ENCODE data around the gene COPS7B.

The COPS7B gene

DNA sequence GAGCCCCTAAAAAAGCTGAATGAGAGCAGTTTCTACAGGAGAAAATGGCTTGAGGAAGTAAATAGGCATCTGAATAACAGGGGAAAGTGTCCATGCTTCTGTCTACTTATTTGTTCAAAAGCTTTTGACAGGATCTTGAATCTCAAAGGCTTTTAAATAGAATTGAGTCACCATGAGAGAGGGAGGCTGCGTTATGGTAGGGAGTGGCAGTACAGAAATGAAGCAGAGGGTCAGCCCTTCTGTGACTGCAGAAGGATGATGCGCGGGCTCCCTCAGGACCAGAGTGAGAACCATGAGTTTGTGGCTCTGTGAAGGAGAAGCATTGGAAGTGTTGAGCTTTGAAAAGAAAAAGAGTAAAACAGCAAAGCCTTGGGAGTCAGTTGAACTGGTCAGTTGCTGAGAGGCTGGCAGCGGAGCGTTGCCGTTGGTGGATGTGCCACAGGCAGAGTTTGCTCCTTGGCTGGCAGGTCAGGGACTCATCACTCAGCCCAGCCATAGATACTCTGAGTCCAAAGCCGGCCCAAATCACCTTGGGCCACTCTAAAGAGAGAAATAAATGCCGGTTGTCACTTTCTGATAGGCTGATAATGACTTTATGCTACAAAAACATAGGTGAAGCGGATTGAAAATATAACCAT is 17.4 kb downstream of the COPS7B start:
- in situ Hi-C loops (cut with MboI; ENCODE audit: low pct_unique_long_range_greater_than_20kb, low sequenced_read_pairs, unreplicated experiment): no loop called here
- no peak for TF ChIP-seq CTCF (IDR thresholded peaks at IDR 0.05; ENCODE audit: extremely low read depth, insufficient read depth, missing control alignments)
- no peak for DNase-seq (ENCODE audit: low spot score)

DNA sequence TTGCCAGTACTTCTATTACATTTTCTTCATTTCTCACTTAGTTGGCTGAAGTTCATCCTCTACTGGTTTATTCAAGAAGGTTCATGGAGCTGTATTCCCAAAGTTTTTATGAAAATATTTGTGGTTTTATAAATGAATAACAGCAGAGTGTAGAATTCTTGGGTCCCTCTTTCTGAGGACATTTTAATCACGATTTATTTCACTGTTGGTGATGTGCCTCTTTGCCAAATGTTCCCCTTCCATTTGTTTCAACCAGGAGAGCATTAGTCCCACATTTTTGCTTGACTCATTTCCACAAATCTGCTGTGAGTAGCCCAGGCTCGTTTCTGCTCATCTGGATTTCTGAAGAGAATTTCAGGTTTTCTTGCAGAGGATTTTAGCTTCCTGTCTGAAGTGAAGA is 20.8 kb downstream of the COPS7B start:
- in situ Hi-C loops (cut with MboI; ENCODE audit: low pct_unique_long_range_greater_than_20kb, low sequenced_read_pairs, unreplicated experiment): no loop called here
- DNase-seq (ENCODE audit: low spot score): no peak
- no peak for TF ChIP-seq CTCF (IDR thresholded peaks at IDR 0.05; ENCODE audit: extremely low read depth, insufficient read depth, missing control alignments)

DNA sequence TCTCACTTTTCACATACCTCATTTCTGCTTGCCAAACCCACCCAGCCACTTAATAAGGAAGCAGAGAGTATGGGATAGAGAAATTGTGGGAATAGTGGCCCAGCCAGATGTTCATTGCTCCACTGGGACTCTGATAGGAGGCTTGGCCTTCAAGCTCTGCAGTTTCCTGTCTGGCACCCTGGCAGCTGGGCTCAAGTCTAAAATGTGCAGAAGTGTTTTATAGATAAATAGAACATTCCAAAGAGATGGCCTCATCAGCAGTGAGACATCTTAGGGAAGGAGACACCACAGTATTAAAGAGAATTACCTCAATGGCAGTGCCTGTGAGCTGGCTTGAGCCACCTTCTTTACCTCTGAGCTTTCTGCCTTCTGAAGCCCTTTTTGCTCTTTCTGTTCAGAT is 24.7 kb downstream of the COPS7B start:
- in situ Hi-C loops (cut with MboI; ENCODE audit: low pct_unique_long_range_greater_than_20kb, low sequenced_read_pairs, unreplicated experiment): no loop called here
- no peak for TF ChIP-seq CTCF (IDR thresholded peaks at IDR 0.05; ENCODE audit: extremely low read depth, insufficient read depth, missing control alignments)
- DNase-seq (ENCODE audit: low spot score): no peak

DNA sequence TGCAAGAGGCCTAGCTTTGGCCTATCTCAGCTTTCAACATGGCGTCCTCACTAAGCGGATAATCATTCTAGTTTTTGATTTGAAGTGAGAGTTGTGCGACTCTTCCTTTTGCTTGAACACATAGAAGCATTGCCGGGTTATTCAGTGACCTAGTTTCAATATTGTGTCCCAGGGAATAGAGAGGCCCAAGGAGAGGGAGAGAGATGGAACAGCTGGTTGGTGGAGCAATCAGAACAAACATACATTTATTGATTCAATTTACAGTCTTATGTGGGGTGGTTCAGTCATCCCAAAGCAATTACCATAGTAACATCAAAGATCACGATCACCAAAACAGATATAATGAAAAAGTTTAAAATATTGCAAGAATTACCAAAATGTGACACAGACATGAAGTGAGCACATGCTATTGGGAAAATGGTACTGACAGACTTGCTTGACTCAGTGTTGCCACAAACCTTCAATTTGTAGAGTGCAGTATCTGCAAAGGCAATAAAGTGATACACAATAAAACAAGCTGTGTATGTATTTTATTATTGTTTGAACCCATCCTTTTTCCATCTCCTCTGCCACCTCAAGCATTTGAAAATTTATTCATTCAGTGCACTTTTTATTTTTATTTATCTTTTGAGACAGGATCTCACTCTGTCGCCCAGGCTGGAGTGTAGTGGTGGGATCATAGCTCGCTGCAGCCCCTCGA is 30.2 kb downstream of the COPS7B start:
- no peak for TF ChIP-seq CTCF (IDR thresholded peaks at IDR 0.05; ENCODE audit: extremely low read depth, insufficient read depth, missing control alignments)
- in situ Hi-C loops (cut with MboI; ENCODE audit: low pct_unique_long_range_greater_than_20kb, low sequenced_read_pairs, unreplicated experiment): no loop called here
- no peak for DNase-seq (ENCODE audit: low spot score)

DNA sequence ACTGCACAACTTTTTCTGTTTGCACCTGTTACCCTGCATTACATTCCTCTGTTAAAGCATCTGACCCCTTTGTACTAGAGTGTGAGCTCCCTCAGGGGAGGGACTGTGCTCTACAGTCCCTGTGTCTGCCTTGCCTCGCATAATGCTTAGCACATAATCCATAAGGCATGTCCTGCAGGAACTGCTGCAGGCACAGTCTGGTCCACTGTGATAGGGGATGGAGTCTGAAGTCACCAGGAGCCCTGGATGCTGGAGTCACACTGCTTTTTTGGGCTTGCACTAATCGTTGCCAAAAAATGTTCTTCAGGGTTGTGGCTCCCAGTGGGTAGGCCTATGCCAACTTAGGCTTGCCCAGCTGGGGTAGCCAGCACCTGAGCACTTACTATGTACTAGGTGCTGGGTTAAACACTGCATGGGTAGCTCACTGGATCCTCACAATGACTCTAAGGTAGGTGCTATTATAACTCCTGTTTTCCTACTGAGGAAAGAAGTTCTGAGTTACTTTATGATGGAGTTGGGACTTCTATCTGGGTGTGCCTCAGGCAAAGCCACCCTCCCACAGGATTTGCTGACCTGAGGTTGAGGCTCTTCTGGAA is 33.3 kb downstream of the COPS7B start:
- in situ Hi-C loops (cut with MboI; ENCODE audit: low pct_unique_long_range_greater_than_20kb, low sequenced_read_pairs, unreplicated experiment): no loop called here
- TF ChIP-seq CTCF (IDR thresholded peaks at IDR 0.05; ENCODE audit: extremely low read depth, insufficient read depth, missing control alignments): no peak
- no peak for DNase-seq (ENCODE audit: low spot score)

- no peak for TF ChIP-seq CTCF (IDR thresholded peaks at IDR 0.05; ENCODE audit: extremely low read depth, insufficient read depth, missing control alignments)
- in situ Hi-C loops (cut with MboI; ENCODE audit: low pct_unique_long_range_greater_than_20kb, low sequenced_read_pairs, unreplicated experiment): no loop called here
- DNase-seq (ENCODE audit: low spot score): no peak
Observed at GRCh38 chr2:231820786-231821303, 34.6 kb downstream of the COPS7B start.

Data from GM13977 (cell line).